Coronary artery (tissue), 2 donors: ENCODE measurements around the gene SSRP1.
A peak's percentile ranks its signal among the peaks of the same experiment; 100 is the strongest.

ENCODE experiments used
- DNase-seq: peaks from one replicate; pipeline ENCODE4 v3.0.0-alpha.2; 2017; ENCODE audit warnings: low spot score
- H3K27ac ChIP-seq, 2 donors: fragments of 200-600 bp; sonication (generic); one replicate each; pipeline ENCODE4 v1.5.1; 2016 to 2019
- H3K4me3 ChIP-seq: fragments of 200-600 bp; sonication (generic); 2 replicates; pipeline ENCODE4 v1.5.1; 2016; ENCODE audit warnings: mild to moderate bottlenecking, moderate library complexity
- TF ChIP-seq, protein P1 (sequence below): fragments of 200-600 bp; sonication (generic); IDR thresholded peaks from one replicate; pipeline ENCODE4 v1.5.1; 2019; ENCODE audit warnings: antibody characterized with exemption

Gene SSRP1, protein sequence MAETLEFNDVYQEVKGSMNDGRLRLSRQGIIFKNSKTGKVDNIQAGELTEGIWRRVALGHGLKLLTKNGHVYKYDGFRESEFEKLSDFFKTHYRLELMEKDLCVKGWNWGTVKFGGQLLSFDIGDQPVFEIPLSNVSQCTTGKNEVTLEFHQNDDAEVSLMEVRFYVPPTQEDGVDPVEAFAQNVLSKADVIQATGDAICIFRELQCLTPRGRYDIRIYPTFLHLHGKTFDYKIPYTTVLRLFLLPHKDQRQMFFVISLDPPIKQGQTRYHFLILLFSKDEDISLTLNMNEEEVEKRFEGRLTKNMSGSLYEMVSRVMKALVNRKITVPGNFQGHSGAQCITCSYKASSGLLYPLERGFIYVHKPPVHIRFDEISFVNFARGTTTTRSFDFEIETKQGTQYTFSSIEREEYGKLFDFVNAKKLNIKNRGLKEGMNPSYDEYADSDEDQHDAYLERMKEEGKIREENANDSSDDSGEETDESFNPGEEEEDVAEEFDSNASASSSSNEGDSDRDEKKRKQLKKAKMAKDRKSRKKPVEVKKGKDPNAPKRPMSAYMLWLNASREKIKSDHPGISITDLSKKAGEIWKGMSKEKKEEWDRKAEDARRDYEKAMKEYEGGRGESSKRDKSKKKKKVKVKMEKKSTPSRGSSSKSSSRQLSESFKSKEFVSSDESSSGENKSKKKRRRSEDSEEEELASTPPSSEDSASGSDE

DNA sequence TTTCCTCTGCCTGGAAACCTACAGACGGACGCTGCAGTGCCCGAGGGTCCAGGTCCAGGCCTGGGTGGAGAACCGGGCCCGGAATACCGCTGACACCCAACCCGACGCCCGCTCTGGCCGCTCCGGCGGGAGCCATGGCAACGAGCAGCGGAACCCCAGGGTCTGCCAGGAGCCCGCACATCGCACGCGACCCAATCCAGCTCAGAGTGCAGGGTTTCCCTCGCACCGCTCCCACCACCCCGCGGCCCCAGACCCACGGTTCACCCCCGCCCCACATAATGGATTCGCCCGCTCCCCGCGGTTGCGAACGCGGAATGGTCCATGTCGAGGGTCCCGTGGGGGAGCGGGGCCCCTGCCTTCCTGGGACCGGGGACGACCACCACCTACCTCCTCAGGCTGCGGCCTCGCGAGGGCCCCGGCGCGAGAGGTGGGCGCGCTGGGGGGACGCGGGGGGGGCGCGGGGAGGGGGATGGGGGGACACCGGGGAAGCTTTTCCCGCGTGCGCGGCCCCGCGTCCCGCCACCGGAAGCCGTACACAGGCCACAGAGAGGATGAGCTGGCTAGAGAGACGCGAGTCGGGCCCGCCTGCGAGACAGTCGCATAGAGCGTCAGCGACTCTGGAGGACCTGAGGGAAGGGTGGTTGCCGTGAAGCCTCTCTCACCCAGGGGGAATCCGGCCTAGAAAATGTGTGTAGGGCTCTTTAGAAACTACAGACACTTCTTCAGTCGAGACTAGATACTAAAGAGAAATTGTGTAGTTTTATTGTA, at the start of gene SSRP1:
Gene SSRP1 (minus strand): TSS at position 550 of the 768 bp plus-strand sequence. CDS start 771 bp downstream, outside the sequence.
- TF ChIP-seq, protein P1, sequence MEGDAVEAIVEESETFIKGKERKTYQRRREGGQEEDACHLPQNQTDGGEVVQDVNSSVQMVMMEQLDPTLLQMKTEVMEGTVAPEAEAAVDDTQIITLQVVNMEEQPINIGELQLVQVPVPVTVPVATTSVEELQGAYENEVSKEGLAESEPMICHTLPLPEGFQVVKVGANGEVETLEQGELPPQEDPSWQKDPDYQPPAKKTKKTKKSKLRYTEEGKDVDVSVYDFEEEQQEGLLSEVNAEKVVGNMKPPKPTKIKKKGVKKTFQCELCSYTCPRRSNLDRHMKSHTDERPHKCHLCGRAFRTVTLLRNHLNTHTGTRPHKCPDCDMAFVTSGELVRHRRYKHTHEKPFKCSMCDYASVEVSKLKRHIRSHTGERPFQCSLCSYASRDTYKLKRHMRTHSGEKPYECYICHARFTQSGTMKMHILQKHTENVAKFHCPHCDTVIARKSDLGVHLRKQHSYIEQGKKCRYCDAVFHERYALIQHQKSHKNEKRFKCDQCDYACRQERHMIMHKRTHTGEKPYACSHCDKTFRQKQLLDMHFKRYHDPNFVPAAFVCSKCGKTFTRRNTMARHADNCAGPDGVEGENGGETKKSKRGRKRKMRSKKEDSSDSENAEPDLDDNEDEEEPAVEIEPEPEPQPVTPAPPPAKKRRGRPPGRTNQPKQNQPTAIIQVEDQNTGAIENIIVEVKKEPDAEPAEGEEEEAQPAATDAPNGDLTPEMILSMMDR: no peak
- DNase-seq: peak; percentile 90
- Histone ChIP-seq H3K27ac (peak within 1 kb of the TSS; percentile 83 to 97), H3K4me3 (peak within 1 kb of the TSS; percentile 97)

DNA sequence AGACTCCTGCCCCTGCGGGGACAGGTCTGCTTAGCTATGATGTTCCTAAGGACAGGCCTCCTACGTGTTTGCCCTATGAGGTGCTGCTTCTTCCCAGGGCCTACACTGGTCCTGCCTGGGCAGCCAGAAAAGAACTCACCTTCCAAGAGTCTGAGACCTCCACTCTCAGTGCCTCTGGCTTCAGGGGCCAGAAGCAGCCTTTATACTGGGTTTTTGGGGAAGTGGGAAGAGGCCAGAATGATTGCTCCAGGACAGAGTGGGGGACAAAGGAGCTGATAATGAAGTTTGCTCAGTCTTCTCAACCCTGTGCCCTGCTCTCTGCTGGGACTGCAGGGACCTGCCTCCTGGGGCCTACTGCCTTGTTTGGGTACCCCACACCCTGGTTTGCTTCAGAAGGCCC, 45.3 kb upstream of the SSRP1 start, which contains the start of gene PRG3:
Gene PRG3 (minus strand): TSS at position 176 of the 400 bp plus-strand sequence. CDS start 442 bp downstream, outside the sequence.
- DNase-seq: no peak
- TF ChIP-seq, protein P1: no peak
- Histone ChIP-seq H3K27ac (no peak within 1 kb of the TSS), H3K4me3 (no peak within 1 kb of the TSS)

DNA sequence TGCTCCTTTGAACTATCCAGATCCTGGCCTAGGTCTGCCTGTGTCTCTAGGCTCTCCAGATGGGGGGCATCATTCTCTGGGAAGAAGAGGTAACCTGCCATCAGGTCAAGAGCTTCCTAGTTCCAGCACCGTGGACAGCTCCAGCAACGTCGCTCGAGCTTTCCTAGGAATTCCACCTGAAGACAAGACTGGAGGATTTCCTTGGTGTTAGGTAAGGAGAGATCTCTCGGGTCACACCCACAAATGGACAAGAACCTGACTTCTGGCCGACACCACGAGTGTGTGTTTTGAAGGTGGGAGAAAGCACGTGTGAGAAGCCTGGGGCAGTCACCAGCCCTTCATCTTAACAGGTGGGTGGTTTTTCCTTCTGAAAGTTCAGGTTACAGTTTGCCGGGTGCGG, 44.0 kb upstream of the SSRP1 start:
- Histone ChIP-seq H3K27ac (no peak overlapping the region), H3K4me3 (no peak overlapping the region)
- TF ChIP-seq, protein P1: no peak
- no peak for DNase-seq

DNA sequence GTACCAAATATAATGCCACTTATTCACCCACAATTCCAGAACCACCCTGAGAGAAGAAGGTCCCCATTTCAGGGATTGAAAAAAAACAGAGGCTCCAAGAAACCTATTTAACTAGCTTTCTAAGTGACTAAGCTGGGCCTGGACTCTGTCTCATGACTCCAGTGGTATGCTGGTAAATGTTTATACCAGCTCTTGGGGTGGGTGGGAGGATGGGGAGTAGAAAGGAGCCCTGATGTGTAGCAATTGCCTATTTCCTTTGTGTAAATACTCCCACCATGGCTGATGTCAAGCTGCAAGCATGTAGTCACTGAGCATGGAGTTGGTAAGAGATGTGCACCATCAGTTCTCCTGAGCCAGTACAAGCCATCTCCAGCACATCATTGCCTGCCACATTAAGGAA, 42.5 kb upstream of the SSRP1 start:
- TF ChIP-seq, protein P1: no peak
- Histone ChIP-seq H3K4me3 (no peak overlapping the region), H3K27ac (no peak overlapping the region)
- DNase-seq: no peak

DNA sequence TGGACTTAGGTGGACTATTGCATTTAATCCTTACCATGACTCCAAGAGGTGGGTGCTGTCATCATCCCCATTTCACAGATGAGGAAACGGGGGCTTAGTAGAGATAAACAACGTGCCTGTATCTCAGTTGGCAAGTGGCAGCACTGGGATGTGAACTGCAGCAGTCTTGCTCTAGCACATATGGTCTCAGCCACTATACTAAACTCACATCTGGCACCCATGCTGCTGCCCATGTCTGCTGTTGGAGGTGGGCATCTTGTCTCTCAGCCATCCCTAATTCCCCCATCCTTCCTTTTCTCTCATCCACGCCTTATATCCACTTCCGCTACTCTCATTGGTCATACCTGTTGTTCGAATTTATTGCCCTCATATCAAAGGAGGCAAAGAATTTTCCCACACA, 41.4 kb upstream of the SSRP1 start:
- no peak for DNase-seq
- Histone ChIP-seq H3K27ac (no peak overlapping the region), H3K4me3 (no peak overlapping the region)
- TF ChIP-seq, protein P1: no peak

DNA sequence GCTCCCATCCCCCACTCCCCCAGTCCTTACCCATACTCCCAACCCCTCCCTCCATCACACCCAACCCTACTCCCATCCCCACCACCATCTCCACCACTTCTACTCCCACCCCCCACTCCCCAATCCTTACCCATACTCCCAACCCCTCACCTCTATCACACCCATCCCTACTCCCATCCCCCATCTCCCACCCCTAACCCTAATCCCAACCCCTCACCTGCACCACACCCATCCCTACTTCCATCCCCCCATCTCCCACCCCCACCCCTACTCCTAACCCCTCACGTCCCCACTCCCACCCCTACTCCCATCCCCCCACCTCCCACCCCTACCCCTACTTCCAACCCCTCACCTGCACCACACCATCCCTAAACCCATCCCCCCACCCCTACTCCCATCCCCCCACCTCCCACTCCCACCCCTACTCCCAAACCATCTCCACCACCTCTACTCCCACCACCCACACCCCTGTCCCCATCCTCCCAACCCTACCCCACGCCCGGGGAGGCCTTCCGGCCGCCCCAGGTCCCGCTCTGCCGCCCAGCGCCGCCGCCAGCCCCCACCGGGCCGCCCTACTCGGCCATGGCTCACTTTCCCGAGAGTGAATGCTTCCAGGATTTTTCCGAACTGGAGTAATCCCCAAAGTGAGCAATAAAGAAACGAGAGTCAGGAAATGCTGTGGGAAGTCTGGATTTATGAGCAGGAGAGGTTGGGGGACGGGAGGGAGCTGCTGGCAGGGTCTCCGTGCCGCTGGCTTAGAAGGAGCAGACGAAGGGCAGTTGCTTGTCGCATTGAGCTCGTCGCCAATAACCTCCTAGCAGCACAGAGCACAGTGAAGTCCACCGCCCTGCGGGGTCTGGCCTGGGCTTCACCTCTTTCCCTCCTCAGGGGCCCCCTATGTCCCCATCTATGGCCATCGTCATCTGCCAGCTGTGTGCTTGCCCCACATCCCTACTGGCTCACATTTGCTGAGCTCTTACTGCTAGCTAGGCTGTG, 40.7 kb upstream of the SSRP1 start:
- no peak for DNase-seq
- TF ChIP-seq, protein P1: no peak
- no peak overlapping the region for H3K27ac ChIP-seq
- no peak overlapping the region for H3K4me3 ChIP-seq
